ENCODE measurements around the gene SLC6A20.

The SLC6A20 gene

DNA sequence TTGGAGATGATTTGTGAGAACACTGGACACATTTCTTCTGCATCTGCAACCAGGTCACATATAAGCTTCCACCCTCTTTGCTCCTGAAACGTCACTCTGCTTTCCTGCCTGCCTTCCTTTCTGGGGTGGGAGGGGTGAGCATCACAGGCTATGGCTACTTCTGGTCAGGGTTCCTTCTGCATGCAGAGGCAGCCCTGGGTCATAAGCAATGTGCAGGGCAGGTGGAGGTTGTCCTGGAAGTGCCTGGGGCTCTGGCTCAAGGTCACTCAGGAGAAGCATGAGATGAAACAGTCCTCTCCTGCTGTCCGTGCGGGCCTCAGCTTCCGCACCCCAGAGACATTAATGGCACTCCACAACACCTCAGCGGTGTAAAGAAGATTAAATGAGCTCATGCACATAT, 15.1 kb downstream of the SLC6A20 start:
- no peak for DNase-seq (ENCODE audit: low read depth in 2 of 2, low spot score in 1 of 2)

DNA sequence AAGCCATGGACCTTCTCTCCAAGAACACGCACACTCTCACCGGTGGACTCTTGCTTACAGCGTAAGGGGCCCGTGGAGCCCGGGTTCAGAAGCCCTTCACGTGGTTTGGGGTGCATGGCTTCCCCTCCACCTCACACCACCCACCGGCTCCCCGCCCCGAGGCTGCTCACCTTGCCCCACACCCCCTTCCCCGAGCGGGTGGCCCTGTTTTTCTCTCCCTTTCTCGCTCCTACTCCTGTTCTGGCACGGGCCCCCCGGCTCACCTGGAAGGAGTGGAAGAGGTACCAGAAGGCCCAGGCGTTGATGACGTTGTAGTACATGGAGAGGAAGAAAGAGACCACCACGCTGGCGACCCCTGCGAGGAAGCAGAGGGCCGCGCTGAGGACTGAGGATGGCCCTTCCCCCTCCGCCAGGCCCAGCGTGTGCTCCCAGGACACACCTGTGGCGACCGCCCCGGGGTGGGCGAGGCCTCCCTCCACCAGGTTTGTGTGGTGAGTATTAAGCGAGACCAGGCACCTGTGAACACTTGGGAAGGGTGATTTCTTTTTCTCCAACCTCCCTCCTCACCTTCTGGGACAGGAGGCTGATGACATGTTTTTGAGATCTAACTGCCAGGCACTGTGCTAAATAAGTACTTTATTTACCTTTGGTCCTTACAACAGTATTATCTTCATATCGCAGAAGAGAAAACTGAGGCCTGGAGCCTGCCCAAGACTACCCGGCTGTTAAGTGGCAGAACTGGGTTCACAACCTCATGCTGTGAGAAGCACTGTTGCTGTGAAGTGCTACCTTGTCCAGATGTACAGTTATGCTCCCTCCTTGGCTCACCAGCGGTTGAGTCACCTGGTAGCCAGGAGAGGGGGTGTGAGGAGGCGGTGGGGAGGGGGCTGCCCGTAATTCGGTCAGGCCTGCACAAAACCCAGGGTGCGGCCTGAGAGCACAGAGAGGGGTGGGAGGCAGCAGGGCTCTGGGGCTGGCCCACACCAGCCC, 16.3 kb downstream of the SLC6A20 start:
- no peak for DNase-seq (ENCODE audit: low read depth in 2 of 2, low spot score in 1 of 2)

DNA sequence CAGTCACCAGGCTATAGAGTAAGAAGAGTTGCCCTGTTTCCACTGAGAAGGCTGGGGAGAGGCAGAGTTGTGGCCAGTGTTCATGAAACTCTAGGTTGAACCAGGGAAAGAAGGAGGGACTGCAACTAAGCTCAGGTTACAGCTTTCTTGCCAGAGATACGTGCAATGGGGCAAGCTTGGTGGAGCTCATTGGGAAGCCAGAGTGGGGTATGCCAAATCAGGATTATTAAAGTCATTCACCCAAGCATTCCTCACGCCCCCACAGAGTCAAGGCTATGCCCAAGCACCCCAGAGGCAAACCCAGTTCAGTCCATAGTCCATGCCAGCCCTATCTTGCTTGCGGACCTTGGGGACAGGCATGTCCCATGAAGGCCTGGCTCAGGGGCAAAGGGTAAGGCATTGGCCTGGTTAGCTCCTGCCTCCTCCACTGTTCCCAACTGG, 17.6 kb downstream of the SLC6A20 start:
- no peak for DNase-seq (ENCODE audit: low read depth in 2 of 2, low spot score in 1 of 2)

DNA sequence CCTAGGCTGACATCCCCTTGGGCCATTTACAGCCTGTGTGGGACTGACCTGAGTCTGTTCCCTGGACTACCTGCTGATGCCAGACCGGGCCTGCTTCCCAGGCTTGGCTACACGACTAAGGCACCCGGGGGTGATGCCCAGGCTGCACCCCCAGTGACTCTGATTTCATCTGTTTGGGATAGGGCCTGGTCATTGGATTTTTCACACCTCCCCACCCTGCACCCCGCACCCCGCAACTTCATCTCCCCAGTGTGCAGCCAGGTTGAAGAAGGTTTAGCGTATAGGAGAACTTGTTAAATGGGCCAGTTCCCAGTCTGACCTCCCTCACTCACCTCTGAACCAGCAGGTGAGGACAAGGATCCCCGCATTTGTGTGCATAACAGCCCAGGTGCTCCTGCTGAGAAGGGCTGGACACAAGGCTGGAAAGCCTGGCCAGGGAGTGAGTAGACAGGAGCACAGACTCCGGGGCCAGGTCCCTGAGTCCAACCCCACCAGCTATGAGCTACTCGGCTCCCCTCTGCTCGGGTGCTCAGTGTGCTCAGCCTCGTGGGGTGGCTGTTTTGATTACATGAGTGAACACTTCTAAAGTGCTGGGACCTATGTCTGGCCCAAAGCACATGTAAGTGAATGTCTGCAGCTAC, 18.5 kb downstream of the SLC6A20 start:
- no peak for DNase-seq (ENCODE audit: low read depth in 2 of 2, low spot score in 1 of 2)

DNA sequence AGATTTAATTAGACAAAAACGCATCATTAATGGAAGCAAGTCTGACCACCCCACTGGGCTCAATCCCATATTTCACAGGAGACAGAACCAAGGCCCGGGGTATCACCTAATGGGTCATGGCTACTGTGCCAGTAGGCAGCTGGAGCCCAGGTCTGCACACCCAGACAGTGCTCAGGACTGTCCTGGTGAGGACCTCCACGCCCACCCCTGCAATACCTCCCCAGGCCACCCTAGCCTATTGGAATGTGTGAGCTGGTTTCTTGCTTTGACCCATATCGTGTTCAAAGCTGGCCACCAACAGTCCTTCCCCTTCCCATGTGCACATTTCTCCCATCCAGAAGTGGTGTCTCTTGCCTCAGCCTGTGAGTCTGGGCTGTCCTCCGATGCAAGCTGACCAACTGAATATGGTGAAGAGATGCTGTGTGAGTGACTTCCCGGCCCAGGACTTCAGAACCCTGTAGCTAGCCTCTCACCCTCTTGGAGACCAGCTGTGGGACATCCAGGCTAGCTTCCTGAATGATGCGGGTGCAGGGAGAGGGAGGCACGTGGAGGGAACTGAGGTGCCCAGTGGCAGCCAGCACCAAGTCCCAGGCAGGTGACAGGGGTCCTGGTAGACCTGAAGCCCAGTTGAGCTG, 19.1 kb downstream of the SLC6A20 start:
- no peak for DNase-seq (ENCODE audit: low read depth in 2 of 2, low spot score in 1 of 2)

DNA sequence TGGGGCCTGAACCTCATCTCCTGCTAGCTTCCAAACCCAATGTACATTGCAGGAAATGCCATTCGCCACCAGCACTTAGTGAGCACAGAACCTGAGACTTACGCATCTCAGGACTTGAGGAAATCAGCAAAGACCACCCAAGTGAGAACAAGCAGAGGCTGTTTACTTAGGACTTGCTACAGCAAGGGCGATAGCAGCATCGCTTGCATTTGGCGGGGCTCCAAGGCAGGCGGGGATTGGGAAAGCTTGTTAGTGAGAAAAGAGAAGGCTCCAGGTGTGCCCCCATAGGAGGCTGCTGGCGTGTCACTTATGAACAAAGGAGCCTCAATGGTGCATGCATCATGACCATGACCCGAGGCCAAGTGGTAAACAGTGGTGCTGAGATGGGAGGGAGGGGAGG, 19.7 kb downstream of the SLC6A20 start:
- DNase-seq (ENCODE audit: low read depth in 2 of 2, low spot score in 1 of 2) = no peak

DNA sequence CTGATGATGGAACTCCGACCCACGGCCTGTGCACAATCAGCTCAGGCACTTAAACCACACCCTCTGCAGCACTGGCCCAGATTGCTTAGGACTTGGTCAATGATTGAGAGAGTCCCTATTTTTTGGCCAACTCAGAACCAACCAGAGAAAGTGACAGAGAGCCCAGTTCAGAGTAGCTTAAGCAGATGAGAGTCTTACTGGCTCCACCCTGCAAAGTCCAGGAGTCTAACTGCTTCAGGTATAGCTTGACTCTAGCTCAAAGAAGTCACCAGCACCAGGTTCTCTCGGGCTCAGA, 20.1 kb downstream of the SLC6A20 start:
- DNase-seq (ENCODE audit: low read depth in 2 of 2, low spot score in 1 of 2) = no peak

DNA sequence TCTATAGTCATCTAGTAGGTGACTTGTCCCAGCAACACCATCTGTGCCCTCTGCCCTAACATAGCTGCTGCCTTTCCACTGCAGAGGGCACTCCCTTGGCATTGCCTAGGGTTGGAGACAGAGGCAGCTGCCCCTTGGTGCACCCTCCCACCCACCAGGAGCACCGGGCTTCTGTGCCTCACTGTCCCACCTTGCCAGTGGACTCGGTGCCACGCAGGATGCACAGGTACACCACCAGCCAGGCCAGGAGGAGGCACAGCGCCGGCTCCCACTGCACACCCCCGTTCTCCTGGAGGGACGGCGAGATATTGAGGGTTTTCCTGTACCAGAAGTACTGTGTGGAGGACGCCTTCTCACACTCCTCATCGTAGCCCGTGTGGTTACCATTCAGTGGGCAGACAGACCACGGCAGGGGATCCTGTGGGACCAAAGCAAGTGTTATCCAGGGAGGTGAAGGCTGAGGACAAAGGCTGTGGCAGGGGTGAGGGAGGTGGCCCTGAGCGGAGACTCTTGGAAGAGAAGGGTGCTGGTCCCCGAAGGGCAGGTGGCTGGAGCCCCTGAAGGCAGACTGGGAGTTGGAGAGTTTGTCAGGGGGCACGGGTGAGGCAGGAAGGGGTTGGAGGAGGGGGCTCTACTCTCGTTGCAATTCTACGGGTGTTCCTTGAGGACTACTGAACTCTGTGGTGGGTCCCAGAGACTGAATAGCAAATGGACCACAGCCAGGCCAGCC, 20.6 kb downstream of the SLC6A20 start:
- no peak for DNase-seq (ENCODE audit: low read depth in 2 of 2, low spot score in 1 of 2)

DNA sequence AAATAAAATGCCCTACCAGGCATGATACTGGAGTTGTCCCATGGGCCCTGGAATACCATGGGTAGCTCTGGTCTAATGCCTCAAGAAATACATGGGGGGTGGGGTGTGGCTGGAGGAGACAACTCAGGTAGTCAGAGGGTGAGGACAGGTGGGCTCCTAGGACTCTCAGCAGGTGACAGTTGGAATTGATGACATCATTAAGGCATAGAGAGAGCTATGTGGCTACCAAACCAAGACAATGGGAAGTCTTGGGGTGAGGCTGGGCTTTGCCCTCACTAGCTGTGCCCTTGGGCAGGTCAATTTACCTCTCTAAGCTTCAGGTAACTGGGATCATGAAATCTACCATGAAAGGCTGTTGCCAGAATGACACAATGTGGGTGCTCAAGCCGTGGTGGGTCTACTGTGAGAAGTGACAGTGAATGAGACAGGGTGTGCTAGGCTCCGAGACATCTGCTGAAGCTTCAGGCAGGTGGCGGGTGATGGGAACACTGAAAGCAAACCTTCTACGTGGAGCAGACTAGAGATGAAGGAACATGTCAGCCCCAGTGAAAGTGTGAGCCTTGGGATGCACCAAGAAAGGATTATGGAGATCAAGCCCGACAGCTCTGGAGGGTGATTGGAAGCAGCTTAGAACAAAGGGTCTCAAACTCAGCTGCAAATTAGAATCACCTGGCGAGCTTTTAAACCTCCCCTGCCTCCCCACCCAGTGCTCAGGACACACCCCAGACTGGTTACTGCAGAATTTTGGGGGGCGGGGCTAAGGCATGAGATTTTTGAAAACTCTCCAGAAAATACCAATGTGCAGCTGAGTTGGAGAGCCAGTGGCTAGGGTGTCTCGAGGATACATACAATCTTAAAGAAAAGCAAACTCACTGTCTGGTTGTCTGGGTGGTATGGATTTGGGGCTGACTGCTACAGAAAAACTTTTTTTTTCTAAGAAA, 21.5 kb downstream of the SLC6A20 start:
- no peak for DNase-seq (ENCODE audit: low read depth in 2 of 2, low spot score in 1 of 2)

DNA sequence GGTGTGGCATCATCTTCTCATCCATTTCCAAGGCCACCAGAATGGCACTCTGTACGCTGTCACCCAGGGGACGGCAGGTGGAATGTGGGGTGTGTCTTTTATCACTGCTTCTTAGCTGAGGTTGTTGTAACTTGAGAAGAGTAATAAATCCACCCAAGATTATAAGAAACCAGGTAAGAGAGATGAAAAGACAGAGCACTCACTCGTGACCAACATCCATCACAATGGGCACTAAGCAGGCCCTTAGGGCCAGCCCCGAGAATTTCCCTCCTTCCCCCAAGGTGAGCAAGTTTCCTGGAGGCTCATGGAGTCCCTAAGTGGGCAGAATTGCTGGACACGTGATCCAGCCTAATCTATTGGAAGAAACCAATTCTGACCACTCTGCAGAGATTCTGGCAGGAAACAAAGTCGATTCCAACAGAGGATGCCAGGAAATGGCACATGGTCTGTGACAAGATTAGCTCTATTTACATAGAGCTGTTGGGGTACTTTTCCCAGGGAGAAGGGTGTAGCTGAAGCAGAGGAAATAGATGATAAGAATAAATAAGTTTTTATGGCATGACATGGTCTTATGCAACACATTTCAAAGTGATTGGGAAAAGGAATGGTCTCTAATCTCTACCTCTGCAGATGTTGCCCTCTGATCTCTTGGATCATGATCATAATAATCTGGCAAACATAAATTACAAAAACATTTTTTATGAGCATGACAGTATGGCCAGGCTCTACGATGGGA, 22.5 kb downstream of the SLC6A20 start:
- no peak for DNase-seq (ENCODE audit: low read depth in 2 of 2, low spot score in 1 of 2)

DNA sequence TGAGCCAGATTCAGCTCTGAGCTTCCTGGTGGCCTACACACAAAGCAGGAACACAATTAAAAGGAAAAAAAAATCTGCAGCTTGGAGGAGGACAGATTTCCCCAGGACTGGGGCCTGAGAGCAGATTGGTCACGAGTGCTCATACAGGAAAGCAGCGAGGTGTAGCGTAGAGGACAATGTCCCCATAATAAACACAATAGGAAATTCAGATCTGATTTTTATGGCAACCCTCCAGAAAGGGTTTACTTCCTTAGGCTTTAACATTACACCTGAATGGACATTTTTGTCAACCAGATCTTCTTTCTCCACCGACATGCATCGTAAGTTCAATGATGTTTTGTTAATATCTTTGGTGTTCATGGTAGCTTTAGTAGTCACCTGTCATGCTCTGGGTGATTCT, 23.3 kb downstream of the SLC6A20 start:
- DNase-seq (ENCODE audit: low read depth in 2 of 2, low spot score in 1 of 2) = no peak

DNA sequence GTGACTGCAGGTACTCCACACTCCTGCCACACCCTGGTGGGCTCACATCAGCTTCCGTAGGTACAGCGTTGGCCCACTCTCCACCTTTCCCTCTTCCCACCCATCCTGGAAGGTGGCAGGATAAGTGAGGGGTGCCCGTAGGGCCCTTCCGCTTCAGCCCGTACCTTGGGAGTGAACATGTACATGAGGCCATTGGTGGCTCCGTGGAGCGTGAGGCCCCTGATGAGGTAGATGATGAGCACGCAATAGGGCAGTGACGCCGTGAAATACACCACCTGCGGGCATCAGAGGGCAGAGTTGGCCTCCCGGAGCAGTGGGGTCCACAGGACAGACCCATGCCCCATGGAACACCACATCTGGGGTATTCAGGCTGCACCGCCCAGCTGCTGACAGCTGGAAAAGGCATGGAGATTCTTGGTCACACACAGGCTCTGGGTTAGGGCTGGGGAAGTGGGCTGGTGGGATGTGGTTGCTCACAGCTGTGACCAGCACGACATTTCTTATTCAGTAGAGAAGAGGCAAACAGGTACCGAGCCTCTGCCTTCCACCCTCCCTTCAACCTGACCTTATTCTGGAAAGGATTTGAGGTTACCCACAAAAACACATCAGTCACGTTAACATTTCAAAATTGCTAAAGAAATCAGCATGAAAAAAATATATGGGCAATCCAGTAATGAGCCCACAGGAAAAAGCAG, 23.8 kb downstream of the SLC6A20 start:
- no peak for DNase-seq (ENCODE audit: low read depth in 2 of 2, low spot score in 1 of 2)

DNA sequence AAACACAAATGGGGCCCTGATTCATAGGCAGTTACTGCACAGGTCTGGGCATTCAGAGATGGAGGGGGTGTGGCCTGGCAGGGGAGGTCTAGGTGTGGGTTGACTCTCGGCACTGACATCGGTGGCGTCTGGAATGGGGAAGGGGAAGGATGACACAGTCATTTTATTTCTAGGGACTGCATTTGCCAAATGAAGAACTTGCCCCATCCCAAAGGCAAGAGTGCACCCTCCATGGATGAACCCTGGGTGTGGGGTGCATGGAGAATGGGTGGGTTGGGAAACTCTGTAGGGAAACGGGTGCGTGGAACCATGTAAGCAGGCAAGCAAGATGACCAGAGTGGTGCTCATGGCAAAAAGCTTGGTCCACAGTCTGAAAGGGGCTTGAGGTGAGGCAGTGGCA, 24.5 kb downstream of the SLC6A20 start:
- no peak for DNase-seq (ENCODE audit: low read depth in 2 of 2, low spot score in 1 of 2)

DNA sequence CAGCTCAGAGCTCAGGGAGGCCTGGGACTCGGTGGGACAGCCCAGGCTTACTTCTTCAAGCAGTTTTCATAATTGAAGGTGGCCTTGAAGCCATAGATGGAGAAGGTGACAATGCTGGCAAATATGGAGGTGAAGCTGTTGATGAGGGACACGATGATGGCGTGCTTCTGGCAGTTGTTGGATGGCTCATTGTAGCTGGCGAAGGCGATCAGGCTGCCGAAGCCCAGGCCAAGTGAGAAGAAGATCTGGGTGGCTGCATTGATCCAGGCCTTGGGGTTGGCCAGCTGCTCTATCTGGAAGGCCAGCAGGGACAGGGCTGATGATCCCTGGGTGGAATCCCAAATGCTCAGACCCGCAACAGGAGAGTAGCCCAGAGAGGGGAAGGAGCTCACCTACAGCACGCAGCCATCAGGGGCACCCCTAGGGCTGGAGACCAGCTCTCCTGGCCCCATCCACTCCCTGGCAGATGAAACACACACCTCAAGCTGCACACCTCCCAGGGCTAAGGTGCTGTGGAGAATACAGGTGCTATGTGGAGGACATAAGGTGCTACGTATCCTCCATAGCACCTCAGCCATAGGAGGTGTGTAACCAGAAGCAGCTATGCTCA, 25.1 kb downstream of the SLC6A20 start:
- DNase-seq (ENCODE audit: low read depth in 2 of 2, low spot score in 1 of 2) = no peak

DNA sequence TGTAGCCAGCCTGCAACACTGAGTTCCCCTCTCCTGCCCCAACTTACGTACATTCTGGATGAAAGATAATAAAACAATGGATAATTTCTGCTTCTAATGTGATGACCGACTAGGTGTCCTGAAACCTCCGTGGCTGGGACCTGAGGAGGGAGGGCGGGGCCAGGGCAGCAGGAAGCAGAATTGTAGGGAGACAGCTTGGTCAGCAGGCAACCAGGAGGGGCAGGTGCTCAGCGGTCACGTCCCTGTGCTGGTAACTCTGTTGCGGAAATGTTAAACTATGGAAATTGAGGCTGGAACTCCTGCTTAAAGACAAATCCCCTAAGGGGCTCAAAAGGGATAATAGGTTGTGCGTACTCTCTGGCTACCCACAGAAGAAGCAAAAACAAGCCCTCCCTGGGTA, 30.4 kb downstream of the SLC6A20 start:
- DNase-seq (ENCODE audit: low read depth in 2 of 2, low spot score in 1 of 2) = no peak

DNA sequence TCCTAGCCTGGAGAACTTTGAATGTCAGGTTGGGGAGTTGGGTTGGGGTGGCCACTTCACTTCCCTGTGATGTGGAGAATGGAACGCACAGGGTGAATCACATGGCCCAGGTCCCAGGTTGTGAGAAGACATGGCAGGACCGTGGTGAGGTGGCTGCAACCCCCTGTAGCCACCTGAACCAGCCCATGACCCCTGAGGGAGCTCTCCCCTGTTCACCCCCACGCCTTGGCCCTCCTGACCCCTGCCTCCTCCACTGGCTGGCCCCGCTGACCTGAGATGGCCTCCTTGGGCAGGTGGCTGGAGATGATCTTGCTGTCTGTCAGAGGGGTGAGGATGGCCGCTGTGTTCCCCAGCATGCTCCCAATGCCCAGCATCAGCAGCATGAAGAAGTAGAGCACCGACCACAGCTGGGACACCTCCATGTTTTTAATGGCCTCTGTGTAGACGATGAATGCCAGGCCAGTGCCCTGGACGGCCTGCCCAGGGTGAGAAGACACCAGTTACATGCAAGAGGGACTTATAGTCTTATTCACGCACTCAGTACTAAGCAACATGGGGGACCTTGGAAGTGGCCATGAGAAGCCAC, 31.0 kb downstream of the SLC6A20 start:
- DNase-seq (ENCODE audit: low read depth in 2 of 2, low spot score in 1 of 2) = no peak

DNA sequence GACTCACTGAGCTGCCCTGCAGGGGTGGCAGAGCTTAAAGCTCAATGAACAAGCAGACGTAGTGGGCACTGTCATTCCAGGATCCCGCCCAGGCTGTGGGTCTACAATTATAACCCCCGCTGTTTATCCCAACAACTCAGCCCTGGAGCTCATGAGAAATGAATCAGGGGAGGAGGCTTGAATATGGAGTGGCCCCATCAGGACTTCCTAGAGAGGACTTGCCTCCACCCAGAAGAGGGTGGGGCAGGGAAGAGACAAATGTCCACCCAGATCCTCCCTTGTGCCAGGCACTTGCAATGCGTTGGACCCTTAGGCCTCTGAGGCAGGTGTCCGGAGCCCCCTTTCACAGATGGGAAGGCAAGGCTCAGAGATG, 33.0 kb downstream of the SLC6A20 start:
- no peak for DNase-seq (ENCODE audit: low read depth in 2 of 2, low spot score in 1 of 2)

DNA sequence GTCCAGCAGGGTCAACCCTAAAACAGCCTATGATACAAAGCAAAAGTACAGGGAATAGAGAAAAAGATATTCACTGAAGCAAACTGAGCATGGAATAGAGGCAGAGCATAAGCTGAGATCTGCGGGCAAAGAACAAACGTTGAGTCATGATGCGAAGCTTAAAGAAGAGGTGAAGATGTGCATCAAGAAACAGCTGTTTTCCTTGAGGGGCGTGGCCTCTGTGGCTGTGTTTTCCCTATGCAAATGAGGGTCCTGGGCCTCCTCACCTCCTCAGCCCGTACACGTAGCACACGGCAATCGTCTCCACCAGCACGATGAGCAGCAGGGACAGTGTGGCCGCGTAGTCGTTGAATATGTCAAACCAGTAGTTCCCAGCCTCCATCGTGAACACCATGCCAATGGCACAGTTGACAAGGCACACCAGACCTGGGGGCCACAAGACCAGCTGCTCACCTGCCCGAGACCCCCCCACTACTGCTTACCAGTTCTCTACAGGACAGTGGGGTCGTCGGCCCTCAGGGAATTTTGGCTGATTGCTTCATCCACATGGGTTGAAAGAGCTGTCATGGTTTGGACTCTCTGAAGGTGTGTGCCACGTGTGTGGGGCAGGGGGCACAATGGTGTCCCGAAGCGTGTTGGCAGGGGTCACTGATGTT, 33.6 kb downstream of the SLC6A20 start:
- no peak for DNase-seq (ENCODE audit: low read depth in 2 of 2, low spot score in 1 of 2)
